ENCODE results near the gene SMC6.

Gene SMC6

GRCh38 chr2:17615147-17615546, 138.5 kb downstream of the SMC6 start:
- DNase-seq, result no peak

GRCh38 chr2:17614174-17614930, 139.3 kb downstream of the SMC6 start:
- DNase-seq, result no peak

Measured in SIG-M5 (cell line).